GM12878 (cell line): ENCODE measurements around the gene CRYGS. TPM values are rescaled to one million over a fixed set of nuclear protein-coding genes. Genes with fewer than 3 reads are reported as not detected.
A peak's percentile ranks its signal among the peaks of the same experiment; 100 is the strongest.
"Not testable (repeated sequence)": the region's sequence is repeated elsewhere in the genome, so short reads cannot be mapped to it uniquely, and the experiment has no call there.

Source experiments
- ATAC-seq: fragments of 200-7000 bp; cut with Tn5 transposase; 3 replicates; pipeline ENCODE4 v1.9.1; 2020; ENCODE audit warnings: mild to moderate bottlenecking, moderate library complexity
- BruUV-seq: library from RNA; stranded (reverse); fragments of 400-500 nt; replicated peaks from 2 replicates; lab custom pipeline; 2021; lab: Mats Ljungman, UMichigan
- CTCF ChIA-PET: fragments of 300-600 bp; sonication (Branson Sonifier 250); formaldehyde crosslinking; extraction: SDS; loops from one replicate; lab custom pipeline; 2021; ENCODE audit warnings: inconsistent platforms; lab: Yijun Ruan, JAX
- POLR2A ChIA-PET: fragments of 350-600 bp; formaldehyde crosslinking; extraction: SDS; loops from one replicate; lab custom pipeline; 2021; ENCODE audit warnings: inconsistent platforms; lab: Charles Lee
- RAD21 ChIA-PET: fragments of 300-600 bp; sonication (Branson Sonifier 250); formaldehyde crosslinking; loops from one replicate; lab custom pipeline; 2023; ENCODE audit warnings: antibody characterized with exemption; ENCODE audit not compliant: unreplicated experiment; lab: Charles Lee
- SMC1A ChIA-PET: fragments of 300-600 bp; sonication (Branson Sonifier 250); formaldehyde crosslinking; loops from one replicate; lab custom pipeline; 2023; ENCODE audit not compliant: unreplicated experiment, uncharacterized antibody; lab: Charles Lee
- DNase-seq: peaks from one replicate; pipeline ENCODE4 v3.0.0-alpha.2; 2011; ENCODE audit warnings: low read depth, low spot score
- FAIRE-seq: peaks from 3 replicates; lab custom pipeline; 2011; peaks lifted over from hg19 to GRCh38; lab: Jason Lieb, UNC
- H2AFZ ChIP-seq: 2 replicates; pipeline ENCODE4 v1.6.0; 2011; ENCODE audit warnings: low read depth, low read length, control low read depth; ENCODE audit not compliant: control insufficient read depth
- H3K27ac ChIP-seq: 2 replicates; pipeline ENCODE4 v1.5.1; 2011; ENCODE audit warnings: control low read depth; ENCODE audit not compliant: control insufficient read depth, insufficient read depth
- H3K27me3 ChIP-seq, 2 experiments: replicated peaks in 1 of 2; 2 replicates each; pipeline versions ENCODE4 v1.6.0 to v1.6.1; 2011; ENCODE audit warnings: low read length in 1 of 2; ENCODE audit not compliant: control insufficient read depth in 2 of 2, insufficient read depth in 2 of 2
- H3K36me3 ChIP-seq, 2 experiments: 2 replicates each; pipeline ENCODE4 v1.5.1; 2011; ENCODE audit warnings: low read length in 1 of 2; ENCODE audit not compliant: control insufficient read depth in 2 of 2, insufficient read depth in 2 of 2
- H3K4me1 ChIP-seq: 2 replicates; pipeline ENCODE4 v1.6.1; 2011; ENCODE audit warnings: mild to moderate bottlenecking, low read length, moderate library complexity, mixed read lengths; ENCODE audit not compliant: control insufficient read depth, insufficient read depth
- H3K4me2 ChIP-seq: 2 replicates; pipeline ENCODE4 v1.6.0; 2011; ENCODE audit warnings: control low read depth; ENCODE audit not compliant: control insufficient read depth, insufficient read depth
- H3K4me3 ChIP-seq: fragments of 200-600 bp; sonication (generic); 2 replicates; pipeline ENCODE4 v1.5.1; 2016
- H3K79me2 ChIP-seq: 2 replicates; pipeline ENCODE4 v1.6.0; 2011; ENCODE audit warnings: low read length; ENCODE audit not compliant: control insufficient read depth, insufficient read depth
- H3K9ac ChIP-seq: 2 replicates; pipeline ENCODE4 v1.8.0; 2011; ENCODE audit warnings: low read length, control low read depth, mixed read lengths; ENCODE audit not compliant: control insufficient read depth, insufficient read depth
- H3K9me3 ChIP-seq: replicated peaks from 3 replicates; pipeline ENCODE4 v1.5.1; 2011; ENCODE audit warnings: mild to moderate bottlenecking, low read length; ENCODE audit not compliant: control insufficient read depth, insufficient read depth
- H4K20me1 ChIP-seq: 2 replicates; pipeline ENCODE4 v1.6.0; 2011; ENCODE audit not compliant: control insufficient read depth, insufficient read depth
- POLR2AphosphoS2 ChIP-seq: IDR thresholded peaks from 2 replicates; pipeline ENCODE4 v1.6.1; 2011; ENCODE audit warnings: low read depth, mild to moderate bottlenecking, low read length, improper control_type of control experiment, moderate library complexity
- RUNX3 ChIP-seq: IDR thresholded peaks from 2 replicates; pipeline ENCODE4 v1.6.1; 2012; ENCODE audit warnings: low read length, inconsistent platforms
- TCF12 ChIP-seq: IDR thresholded peaks from 2 replicates; pipeline ENCODE4 v1.6.1; 2011; ENCODE audit warnings: low read depth, mild to moderate bottlenecking, low read length
- ZSCAN29 ChIP-seq: fragments of 450-650 bp; IDR thresholded peaks from 2 replicates; pipeline ENCODE4 v1.6.1; 2017; ENCODE audit warnings: mild to moderate bottlenecking, moderate library complexity
- WGBS: methylation state at CpG from one replicate; pipeline ENCODE4 v1.1.6; 2016; ENCODE audit warnings: low lambda C conversion rate; ENCODE audit not compliant: insufficient replicate concordance, insufficient coverage; ENCODE audit errors: missing lambda C conversion rate; 5-methylcytosine and 5-hydroxymethylcytosine counted together
- in situ Hi-C: fragments of 300-500 bp; cut with MboI; formaldehyde crosslinking; loops from 9 replicates; pipeline ENCODE4 v1.14.3; 2018; ENCODE audit warnings: mixed read lengths
- intact Hi-C: fragments of 100-400 bp; cut with micrococcal nuclease; formaldehyde crosslinking; loops from one replicate; pipeline ENCODE4 v1.14.2; 2022; ENCODE audit not compliant: unreplicated experiment
- polyA plus RNA-seq, 11 experiments: library from polyadenylated mRNA; depleted of rRNA in 4 of 11; unstranded in 6 of 11; stranded (reverse) in 5 of 11; fragments of >200 nt; fragmentation: Nextera tagmentation in 4 of 11; fragmentation: Illumina TruSeq in 1 of 11; extraction: Ambion mirVana in 4 of 11; extraction: Trizol in 1 of 11; gene quantifications; 1 replicate in 1 of 11; 2 replicates in 10 of 11; pipeline versions ENCODE4 v1.2.1 to v1.2.3, GENCODE V29; 2011 to 2016; ENCODE audit warnings: inconsistent platforms in 2 of 11, missing spikeins in 2 of 11, low read depth in 1 of 11
- total RNA-seq, 4 experiments: library from RNA; depleted of rRNA in 3 of 4; stranded (reverse); fragments of >200 nt in 3 of 4; fragmentation: Illumina TruSeq in 1 of 4; extraction: Trizol in 1 of 4; gene quantifications; 2 replicates each; pipeline versions ENCODE4 v1.2.1 to v1.2.3, GENCODE V29; 2013 to 2021

CRYGS gene
- total and polyA plus RNA-seq, 10 of the 15 experiments (the other 5 are each of a cell fraction or from before 2014, with no cell fraction given), result 1.1 to 6.0 (median 2.5) TPM

DNA sequence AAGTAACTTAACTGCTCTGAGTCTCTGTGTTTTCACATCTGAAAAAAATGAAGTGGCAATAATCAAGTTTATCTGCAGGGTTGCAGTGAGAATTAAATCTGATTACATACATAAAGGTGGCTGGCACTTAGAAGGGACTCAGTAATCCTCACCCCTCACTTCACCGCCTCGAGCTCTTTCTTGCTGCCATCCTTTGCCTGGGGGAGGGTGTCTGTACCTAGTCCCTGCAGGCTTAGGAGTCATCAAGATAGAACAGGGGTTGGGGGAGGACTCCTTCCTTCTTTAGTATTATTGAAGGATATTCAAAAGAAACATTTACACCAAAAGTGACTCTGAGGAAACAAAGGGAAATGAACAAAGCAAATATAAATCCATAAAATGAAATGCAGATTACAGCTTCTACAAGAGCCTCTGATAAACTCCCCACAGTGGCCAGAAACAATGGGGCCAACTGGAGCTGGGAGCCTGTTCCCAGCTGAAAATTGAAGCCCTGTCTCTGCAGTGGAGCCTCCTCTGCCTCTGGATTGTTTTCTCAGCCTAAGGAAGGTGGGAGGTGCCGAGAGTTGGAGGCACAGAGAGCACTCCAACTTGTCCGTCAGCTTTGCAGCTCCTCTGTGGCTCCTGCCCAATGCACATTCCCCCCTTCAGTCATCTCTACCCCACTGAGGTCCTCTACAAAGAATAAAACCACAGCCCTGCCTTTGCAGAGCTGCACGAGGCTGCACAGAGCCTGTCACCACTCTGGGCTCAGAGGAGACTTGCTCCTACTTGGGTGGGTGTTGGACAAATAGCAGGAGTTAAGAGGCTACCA, 41.8 kb downstream of the CRYGS start:
- Histone ChIP-seq H3K4me3 (no peak overlapping the region), H3K9ac (no peak overlapping the region), H3K4me1 (no peaks in the 10 kb centered on the region), H3K9me3 (no peaks in the 10 kb centered on the region), H3K27me3 (no peaks in the 10 kb centered on the region), H4K20me1 (no peaks in the 10 kb centered on the region), H3K27ac (no peak overlapping the region), H3K4me2 (no peak overlapping the region), H2AFZ (no peak overlapping the region), H3K36me3 (no peaks in the 10 kb centered on the region), H3K79me2 (no peaks in the 10 kb centered on the region)
- DNase-seq, result no peak
- ChIA-PET SMC1A (interaction anchor here (2.5 to 12.3 kb wide), 2 partner anchors 16 to 35 kb away, joined by 9 to 257 read pairs; no protein-coding TSS in a partner anchor), RAD21 (interaction anchor here (1.3 kb wide), 1 partner anchor 37 kb away, joined by 5 read pairs; no protein-coding TSS in a partner anchor), CTCF (interaction anchor here (2.9 kb wide), 1 partner anchor 38 kb away, joined by 14 read pairs; no protein-coding TSS in a partner anchor), POLR2A (interaction anchor here (0.8 kb wide), 1 partner anchor 28 kb away, joined by 3 read pairs; no protein-coding TSS in a partner anchor)
- no peak for TF ChIP-seq POLR2AphosphoS2
- TF ChIP-seq ZSCAN29, result no peak
- peak; percentile 31; the same call in 1 of the 2 replicates for TF ChIP-seq RUNX3
- TF ChIP-seq TCF12, result no peak
- in situ Hi-C loops, result no loop called here
- peak; percentile 61 for ATAC-seq
- WGBS, result 38% methylated on average over 5 of the region's 5 CpGs
- intact Hi-C loops, result no loop called here
- FAIRE-seq, result no peak
- BruUV-seq, result no TSS peak

DNA sequence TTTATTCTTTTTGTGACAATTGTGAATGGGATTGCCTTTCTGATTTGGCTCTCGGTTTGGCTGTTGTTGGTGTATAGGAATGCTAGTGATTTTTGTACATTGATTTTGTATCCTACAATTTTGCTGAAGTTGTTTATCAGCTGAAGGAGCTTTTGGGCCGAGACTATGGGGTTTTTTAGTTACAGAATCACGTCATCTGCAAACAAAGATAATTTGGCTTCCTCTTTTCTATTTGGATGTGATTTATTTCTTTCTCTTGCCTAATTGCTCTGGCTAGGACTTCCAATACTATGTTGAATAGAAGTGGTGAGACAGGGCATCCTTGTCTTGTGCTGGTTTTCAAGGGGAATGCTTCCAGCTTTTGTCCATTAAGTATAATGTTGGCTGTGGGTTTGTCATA, 44.2 kb downstream of the CRYGS start:
- DNase-seq, ATAC-seq, FAIRE-seq, H3K27me3 ChIP-seq, intact Hi-C loops, H3K36me3 ChIP-seq, H3K79me2 ChIP-seq, H3K9ac ChIP-seq, BruUV-seq, H3K4me2 ChIP-seq, H3K4me3 ChIP-seq, H3K4me1 ChIP-seq, H2AFZ ChIP-seq, in situ Hi-C loops, H3K9me3 ChIP-seq, RAD21 ChIA-PET, H4K20me1 ChIP-seq, H3K27ac ChIP-seq: not testable (repeated sequence)
- ChIA-PET CTCF (interaction anchor here (1.5 kb wide), 1 partner anchor 238 kb away, joined by 3 read pairs; no protein-coding TSS in a partner anchor), SMC1A (interaction anchor here (0.8 to 2.3 kb wide), 5 partner anchors 11 to 41 kb away, joined by 3 to 8 read pairs (median 4); no protein-coding TSS in a partner anchor), POLR2A (interaction anchor here (0.9 kb wide), 1 partner anchor 36 kb away, joined by 3 read pairs; no protein-coding TSS in a partner anchor)
- WGBS, result 25% methylated on average over 3 of the region's 3 CpGs

GRCh38 chr3:186498022-186498421, 46.2 kb downstream of the CRYGS start:
- H3K4me3 ChIP-seq, H3K9ac ChIP-seq, H2AFZ ChIP-seq, DNase-seq, H3K27me3 ChIP-seq, H3K4me1 ChIP-seq, H3K79me2 ChIP-seq, in situ Hi-C loops, FAIRE-seq, H3K36me3 ChIP-seq, ATAC-seq, H3K4me2 ChIP-seq, H3K27ac ChIP-seq, intact Hi-C loops, H4K20me1 ChIP-seq, H3K9me3 ChIP-seq, BruUV-seq: not testable (repeated sequence)
- RAD21 ChIA-PET, result interaction anchor here (0.8 to 1.6 kb wide), 2 partner anchors 42 to 385 kb away, joined by 3 read pairs; no protein-coding TSS in a partner anchor
- CTCF ChIA-PET, result interaction anchor here (1.2 to 1.7 kb wide), 2 partner anchors 12 to 41 kb away, joined by 3 to 6 read pairs; no protein-coding TSS in a partner anchor
- WGBS, result 64% methylated on average over 2 of the region's 2 CpGs
- POLR2A ChIA-PET, result interaction anchor here (0.6 kb wide), 1 partner anchor 257 kb away, joined by 3 read pairs; no protein-coding TSS in a partner anchor
- SMC1A ChIA-PET, result interaction anchor here (0.5 to 2.3 kb wide), 4 partner anchors 10 to 521 kb away, joined by 3 to 8 read pairs (median 4); no protein-coding TSS in a partner anchor
